HG02884 (cell line): Measurements from ENCODE around the gene ASMTL.

ENCODE experiments used
- ATAC-seq: cut with Tn5 transposase; IDR thresholded peaks from one replicate; pipeline ENCODE4 v1.9.1; 2021; ENCODE audit warnings: mild to moderate bottlenecking, moderate library complexity; ENCODE audit not compliant: unreplicated experiment

Gene ASMTL

GRCh38 chrX:1358793-1359476 lies 93.8 kb downstream of the ASMTL start:
- no peak for ATAC-seq

GRCh38 chrX:1357993-1358392 lies 94.7 kb downstream of the ASMTL start:
- no peak for ATAC-seq

GRCh38 chrX:1355131-1356046 lies 97.3 kb downstream of the ASMTL start:
- no peak for ATAC-seq

- no peak for ATAC-seq
Measured at GRCh38 chrX:1354036-1355019, 98.4 kb downstream of the ASMTL start.
